Measurements from ENCODE around the gene DCST1.

- TF ChIP-seq EZH2 (IDR thresholded peaks at IDR 0.05; ENCODE audit: low read length, unreplicated experiment) (no peak), CTCF (conservative IDR thresholded peaks at IDR 0.05; ENCODE audit: low read depth, low read length) (no peak), EZH2phosphoT487 (IDR thresholded peaks at IDR 0.05; ENCODE audit: borderline replicate concordance, low read length) (no peak)
Measured at GRCh38 chr1:155011004-155011416, 22.6 kb upstream of the DCST1 start.
